ENCODE results near the gene CCDC188. TPM values are rescaled to one million over a fixed set of nuclear protein-coding genes. Genes with fewer than 3 reads are reported as not detected.

CCDC188 gene
- total RNA-seq, 1 experiment from 2014 or later: not detected

DNA sequence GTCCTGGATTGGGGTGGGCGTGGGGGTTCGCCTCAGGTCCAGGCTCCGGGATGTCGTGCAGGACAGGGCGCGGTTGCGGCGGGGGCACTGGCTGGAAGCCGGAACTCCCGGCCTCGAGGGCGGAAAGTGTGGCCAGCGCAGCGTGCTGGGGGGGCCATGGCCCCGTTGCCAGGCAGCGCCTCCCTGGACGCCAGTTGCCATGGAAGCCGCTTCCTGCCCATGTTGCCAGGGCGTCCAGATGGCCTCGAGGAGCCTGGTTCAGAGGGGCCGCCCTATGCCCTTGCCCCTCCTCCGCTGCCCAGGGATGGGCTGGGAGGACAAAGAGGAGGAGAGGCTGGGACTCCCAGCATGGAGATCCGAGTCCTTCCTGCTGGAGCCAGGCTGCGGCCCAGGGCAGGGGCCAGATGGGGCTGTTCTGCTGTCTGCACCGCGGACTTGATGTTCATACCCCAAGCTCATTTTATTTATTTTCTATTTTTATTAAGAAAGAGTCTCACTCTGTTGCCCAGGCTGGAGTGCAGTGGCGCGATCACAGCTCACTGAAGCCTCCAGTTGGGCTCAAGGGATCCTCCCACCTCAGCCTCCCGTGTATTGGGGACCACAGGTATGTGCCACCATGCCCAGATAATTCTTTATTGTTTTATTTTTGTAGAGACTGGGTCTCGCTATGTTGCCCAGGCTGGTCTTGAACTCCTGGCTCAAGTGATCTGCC, 4.6 kb upstream of the CCDC188 start:
- no peak overlapping the region for H2BK15ac ChIP-seq (ENCODE audit: low read depth, low read length)
- H3K23me2 ChIP-seq (ENCODE audit: insufficient read length, low read depth, low read length, poor library complexity, severe bottlenecking): peaks cover 5% of the 10 kb centered on the region
- no peak overlapping the region for H4K5ac ChIP-seq (ENCODE audit: insufficient read length, low read depth, low read length)
- peaks cover 6 to 14% of the 10 kb centered on the region in 2 experiments for H3K4me1 Mint-ChIP-seq
- H4K20me1 ChIP-seq (ENCODE audit: control insufficient read depth, insufficient read depth, insufficient read length): no peaks in the 10 kb centered on the region
- no peaks in the 10 kb centered on the region for H3K27me3 ChIP-seq (ENCODE audit: insufficient read depth, low read length)
- no peak overlapping the region; the same call in 1 of the 2 replicates for H3K14ac ChIP-seq (ENCODE audit: insufficient read depth, low read length)
- H2BK120ac ChIP-seq (ENCODE audit: low read depth, low read length, poor library complexity, severe bottlenecking): no peak overlapping the region
- H3K23ac ChIP-seq (ENCODE audit: insufficient read length, low read depth, low read length): no peak overlapping the region
- H3K27ac Mint-ChIP-seq: no peak overlapping the region
- H3T11ph ChIP-seq (ENCODE audit: low read length): no peak overlapping the region
- no peak overlapping the region for H3K56ac ChIP-seq (ENCODE audit: insufficient read length, low read depth, low read length)
- no peaks in the 10 kb centered on the region for H3K27me3 Mint-ChIP-seq (ENCODE audit: low read depth)
- H3K79me1 ChIP-seq (ENCODE audit: insufficient read depth, low read depth, low read length, poor library complexity, severe bottlenecking): no peaks in the 10 kb centered on the region
- no CpG with 5 or more reads among the region's 30 CpGs for WGBS (ENCODE audit: extremely low coverage, insufficient read length, low lambda C conversion rate)
- H3K36me3 Mint-ChIP-seq (ENCODE audit: insufficient read depth in 1 of 3, low read depth in 3 of 3): no peaks in the 10 kb centered on the region
- H3K4me1 ChIP-seq (ENCODE audit: insufficient read depth, low read length): no peaks in the 10 kb centered on the region
- no peak overlapping the region for H4K91ac ChIP-seq (ENCODE audit: insufficient read length, low read depth, low read length)
- no peak overlapping the region for H3K4me3 Mint-ChIP-seq
- no peak overlapping the region for H2AFZ ChIP-seq (ENCODE audit: low read length)
- no peak overlapping the region for H4K8ac ChIP-seq (replicated peaks; ENCODE audit: insufficient read length, low read depth, low read length)
- no peak overlapping the region for H3K27ac ChIP-seq (ENCODE audit: insufficient read length, low read depth, low read length)
- H2BK12ac ChIP-seq (ENCODE audit: insufficient read length, low read depth, low read length): no peak overlapping the region
- H3K9me3 Mint-ChIP-seq: no peaks in the 10 kb centered on the region; a peak in 1 of 5 replicates
- H3K4me2 ChIP-seq (ENCODE audit: insufficient read depth, insufficient read length, low read length): no peak overlapping the region
- no peak overlapping the region for H3K4ac ChIP-seq (ENCODE audit: low read depth, low read length)
- no peaks in the 10 kb centered on the region for H3K9me3 ChIP-seq (ENCODE audit: control insufficient read depth, low read depth, low read length)
- no peak overlapping the region for H3K9ac ChIP-seq (ENCODE audit: extremely low read depth, insufficient read length, low read length)
- no peak overlapping the region for H3K18ac ChIP-seq (ENCODE audit: insufficient read length, low read depth, low read length)
- H3K79me2 ChIP-seq (ENCODE audit: insufficient read depth, low read length): no peaks in the 10 kb centered on the region
- no peak overlapping the region for H2AK5ac ChIP-seq (ENCODE audit: insufficient read length, low read length)
- H2BK5ac ChIP-seq (ENCODE audit: insufficient read length, low read length): no peak overlapping the region
- TF ChIP-seq, protein P1, sequence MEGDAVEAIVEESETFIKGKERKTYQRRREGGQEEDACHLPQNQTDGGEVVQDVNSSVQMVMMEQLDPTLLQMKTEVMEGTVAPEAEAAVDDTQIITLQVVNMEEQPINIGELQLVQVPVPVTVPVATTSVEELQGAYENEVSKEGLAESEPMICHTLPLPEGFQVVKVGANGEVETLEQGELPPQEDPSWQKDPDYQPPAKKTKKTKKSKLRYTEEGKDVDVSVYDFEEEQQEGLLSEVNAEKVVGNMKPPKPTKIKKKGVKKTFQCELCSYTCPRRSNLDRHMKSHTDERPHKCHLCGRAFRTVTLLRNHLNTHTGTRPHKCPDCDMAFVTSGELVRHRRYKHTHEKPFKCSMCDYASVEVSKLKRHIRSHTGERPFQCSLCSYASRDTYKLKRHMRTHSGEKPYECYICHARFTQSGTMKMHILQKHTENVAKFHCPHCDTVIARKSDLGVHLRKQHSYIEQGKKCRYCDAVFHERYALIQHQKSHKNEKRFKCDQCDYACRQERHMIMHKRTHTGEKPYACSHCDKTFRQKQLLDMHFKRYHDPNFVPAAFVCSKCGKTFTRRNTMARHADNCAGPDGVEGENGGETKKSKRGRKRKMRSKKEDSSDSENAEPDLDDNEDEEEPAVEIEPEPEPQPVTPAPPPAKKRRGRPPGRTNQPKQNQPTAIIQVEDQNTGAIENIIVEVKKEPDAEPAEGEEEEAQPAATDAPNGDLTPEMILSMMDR (conservative IDR thresholded peaks at IDR 0.05): no peak
- H2BK20ac ChIP-seq (ENCODE audit: low read depth, low read length, poor library complexity, severe bottlenecking): no peak overlapping the region
- DNase-seq: no peak

Data from H9 (cell line).